Endothelial cell of umbilical vein (primary cell): ENCODE data around the gene PSMA4. TPM values are rescaled to one million over a fixed set of nuclear protein-coding genes. Genes with fewer than 3 reads are reported as not detected.

Source experiments
- BruUV-seq: library from RNA; stranded (reverse); fragments of 400-500 nt; replicated peaks from 2 replicates; lab custom pipeline; 2021; lab: Mats Ljungman, UMichigan
- CTCF ChIA-PET: fragments of 300-600, 350-600 bp; sonication (Branson Sonifier 250); formaldehyde crosslinking; loops from one replicate; lab custom pipeline; 2021; ENCODE audit warnings: antibody characterized with exemption, inconsistent platforms; lab: Charles Lee
- POLR2A ChIA-PET: fragments of 300-600, 350-600 bp; sonication (Branson Sonifier 250); formaldehyde crosslinking; loops from one replicate; lab custom pipeline; 2021; ENCODE audit warnings: antibody characterized with exemption, inconsistent platforms; lab: Charles Lee
- DNase-seq: peaks from one replicate; pipeline ENCODE4 v3.0.0-alpha.2; 2011; ENCODE audit warnings: low read depth, low spot score
- FAIRE-seq: peaks from 2 replicates; lab custom pipeline; 2011; peaks lifted over from hg19 to GRCh38; lab: Jason Lieb, UNC
- H2AFZ ChIP-seq: 2 replicates; pipeline ENCODE4 v1.6.0; 2012; ENCODE audit warnings: low read depth, low read length, control low read depth, inconsistent platforms
- H3K27ac ChIP-seq: 2 replicates; pipeline ENCODE4 v1.5.1; 2011; ENCODE audit warnings: low read depth, mild to moderate bottlenecking, control low read depth, low read length, moderate library complexity; ENCODE audit not compliant: insufficient read depth
- H3K27me3 ChIP-seq, 2 experiments: 2 replicates each; pipeline versions ENCODE4 v1.6.0 to v1.6.1; 2011; ENCODE audit warnings: low read length in 2 of 2, mixed read lengths in 1 of 2; ENCODE audit not compliant: control insufficient read depth in 2 of 2, insufficient read depth in 2 of 2
- H3K36me3 ChIP-seq, 2 experiments: 2 replicates in 1 of 2; 3 replicates in 1 of 2; pipeline ENCODE4 v1.5.1; 2011; ENCODE audit warnings: low read length in 2 of 2, mild to moderate bottlenecking in 1 of 2, moderate library complexity in 1 of 2; ENCODE audit not compliant: control insufficient read depth in 2 of 2, insufficient read depth in 2 of 2; ENCODE audit errors: extremely low read depth in 1 of 2
- H3K4me1 ChIP-seq: 3 replicates; pipeline ENCODE4 v1.5.1; 2011; ENCODE audit warnings: mild to moderate bottlenecking, low read length; ENCODE audit not compliant: control insufficient read depth, insufficient read depth; ENCODE audit errors: extremely low read depth
- H3K4me2 ChIP-seq: 2 replicates; pipeline ENCODE4 v1.6.1; 2011; ENCODE audit warnings: low read length, control low read depth, mixed read lengths; ENCODE audit not compliant: insufficient read depth
- H3K4me3 ChIP-seq, 3 experiments: fragments of 200-600 bp in 1 of 3; sonication (generic), shearing (Covaris generic) in 1 of 3; replicated peaks in 1 of 3; 2 replicates each; pipeline ENCODE4 v1.5.1; 2011 to 2016; ENCODE audit warnings: control low read depth in 3 of 3, low read length in 3 of 3, mild to moderate bottlenecking in 2 of 3, inconsistent platforms in 1 of 3, low read depth in 1 of 3, moderate library complexity in 1 of 3; ENCODE audit not compliant: insufficient read depth in 1 of 3
- H3K79me2 ChIP-seq: 2 replicates; pipeline ENCODE4 v1.6.0; 2012; ENCODE audit warnings: low read length, inconsistent platforms; ENCODE audit not compliant: control insufficient read depth, insufficient read depth
- H3K9ac ChIP-seq: replicated peaks from 2 replicates; pipeline ENCODE3; 2011; ENCODE audit warnings: low read length, control low read depth; ENCODE audit not compliant: insufficient read depth; ENCODE audit errors: extremely low read depth
- H3K9me1 ChIP-seq: replicated peaks from 3 replicates; pipeline ENCODE4 v1.6.0; 2011; ENCODE audit warnings: mild to moderate bottlenecking, low read length; ENCODE audit not compliant: control insufficient read depth, insufficient read depth; ENCODE audit errors: extremely low read depth
- H3K9me3 ChIP-seq: replicated peaks from 2 replicates; pipeline ENCODE4 v1.5.1; 2012; ENCODE audit warnings: low read length, inconsistent platforms; ENCODE audit not compliant: control insufficient read depth, insufficient read depth
- H4K20me1 ChIP-seq: replicated peaks from 2 replicates; pipeline ENCODE3; 2011; ENCODE audit warnings: mild to moderate bottlenecking, low read length; ENCODE audit not compliant: control insufficient read depth, insufficient read depth; ENCODE audit errors: extremely low read depth
- EZH2 ChIP-seq: IDR thresholded peaks from 2 replicates; pipeline ENCODE4 v1.6.1; 2012; ENCODE audit warnings: borderline replicate concordance, low read depth, mild to moderate bottlenecking, moderate library complexity, low read length, inconsistent platforms; ENCODE audit not compliant: severe bottlenecking
- FOS ChIP-seq: IDR thresholded peaks from 2 replicates; pipeline ENCODE4 v1.6.1; 2011; ENCODE audit warnings: mild to moderate bottlenecking, low read length, moderate library complexity, borderline replicate concordance; ENCODE audit not compliant: insufficient read depth
- GATA2 ChIP-seq: IDR thresholded peaks from 2 replicates; pipeline ENCODE4 v1.7.0; 2011; ENCODE audit warnings: low read depth, mild to moderate bottlenecking, moderate library complexity, mixed read lengths, low read length; ENCODE audit not compliant: insufficient read length, insufficient read depth
- JUN ChIP-seq: IDR thresholded peaks from 2 replicates; pipeline ENCODE4 v1.6.1; 2011; ENCODE audit warnings: borderline replicate concordance, low read depth; ENCODE audit not compliant: insufficient read length, insufficient read depth
- MAX ChIP-seq: IDR thresholded peaks from 2 replicates; pipeline ENCODE4 v1.6.1; 2011; ENCODE audit not compliant: insufficient read depth, insufficient read length
- MYC ChIP-seq: IDR thresholded peaks from one replicate; pipeline ENCODE4 v1.6.1; 2011; ENCODE audit warnings: mild to moderate bottlenecking, low read depth, low read length
- POLR2A ChIP-seq: IDR thresholded peaks from 2 replicates; pipeline ENCODE4 v1.6.1; 2012; ENCODE audit warnings: low read depth, mild to moderate bottlenecking, control low read depth, low read length
- POLR2AphosphoS5 ChIP-seq: IDR thresholded peaks from 2 replicates; pipeline ENCODE4 v1.6.1; 2012; ENCODE audit warnings: low read depth, mild to moderate bottlenecking, control low read depth, low read length, moderate library complexity; ENCODE audit not compliant: insufficient read depth
- dilution Hi-C: fragments of 300-500 bp; cut with MboI; formaldehyde crosslinking; loops from one replicate; pipeline ENCODE4 v1.15.0; 2019; ENCODE audit warnings: low sequenced_read_pairs; ENCODE audit not compliant: extremely low pct_ligation_motif_present
- intact Hi-C: fragments of 100-400 bp; cut with micrococcal nuclease; formaldehyde crosslinking; loops from one replicate; pipeline ENCODE4 v1.10.0; 2022
- polyA plus RNA-seq, 4 experiments: library from polyadenylated mRNA; depleted of rRNA in 3 of 4; stranded (reverse) in 3 of 4; unstranded in 1 of 4; fragments of >200 nt; gene quantifications; 2 replicates each; pipeline versions ENCODE4 v1.2.1 to v1.2.3, GENCODE V29; 2011 to 2012; ENCODE audit warnings: missing spikeins in 1 of 4
- total RNA-seq: library from RNA; stranded (reverse); gene quantifications from 2 replicates; pipeline ENCODE4 v1.2.3, GENCODE V29; 2021
- TF ChIP-seq, protein P1 (sequence below), 2 donors: IDR thresholded peaks; 1 replicate in 1 of 2; 2 replicates in 1 of 2; pipeline ENCODE4 v1.5.1; 2011; ENCODE audit warnings: low read length in 2 of 2, mild to moderate bottlenecking in 2 of 2, moderate library complexity in 2 of 2, control low read depth in 1 of 2, inconsistent platforms in 1 of 2, low read depth in 1 of 2; ENCODE audit not compliant: insufficient read depth in 1 of 2; ENCODE audit errors: extremely low read depth in 1 of 2

The PSMA4 gene
- total and polyA plus RNA-seq, 2 donors (not counting 3 experiments of a cell fraction or from before 2014, with no cell fraction given): 250 to 279 TPM

DNA sequence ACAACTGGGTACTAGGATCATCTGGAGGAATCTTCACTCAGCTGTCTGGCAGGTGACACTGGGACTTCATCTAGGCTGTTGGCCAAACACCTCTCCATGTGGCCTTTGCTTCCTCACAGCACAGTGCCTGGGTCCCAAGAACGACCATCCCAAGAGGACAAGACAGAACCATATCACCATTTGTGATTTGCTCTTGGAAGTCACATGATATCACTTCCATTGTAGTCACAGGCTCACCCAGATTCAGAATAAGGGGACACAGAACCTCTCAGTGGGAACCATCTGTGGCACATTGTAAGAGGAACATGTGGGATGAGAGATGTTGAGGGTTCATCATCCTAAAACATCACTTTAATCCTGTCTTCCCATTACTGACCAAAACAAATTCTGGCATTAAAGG is 1.9 kb upstream of the PSMA4 start:
- no peaks in the 10 kb centered on the region for H3K9me1 ChIP-seq
- DNase-seq: no peak
- peaks cover 25% of the 10 kb centered on the region for H3K79me2 ChIP-seq
- CTCF ChIA-PET: no interaction called here
- no peaks in the 10 kb centered on the region for H3K27me3 ChIP-seq
- no peak for FAIRE-seq
- peaks cover 13% of the 10 kb centered on the region for H3K4me1 ChIP-seq
- no peaks in the 10 kb centered on the region for H3K9me3 ChIP-seq
- TF ChIP-seq GATA2 (no peak), JUN (no peak), FOS (no peak), POLR2A (no peak), MYC (no peak), POLR2AphosphoS5 (no peak), EZH2 (no peak), MAX (no peak)
- TF ChIP-seq, protein P1, sequence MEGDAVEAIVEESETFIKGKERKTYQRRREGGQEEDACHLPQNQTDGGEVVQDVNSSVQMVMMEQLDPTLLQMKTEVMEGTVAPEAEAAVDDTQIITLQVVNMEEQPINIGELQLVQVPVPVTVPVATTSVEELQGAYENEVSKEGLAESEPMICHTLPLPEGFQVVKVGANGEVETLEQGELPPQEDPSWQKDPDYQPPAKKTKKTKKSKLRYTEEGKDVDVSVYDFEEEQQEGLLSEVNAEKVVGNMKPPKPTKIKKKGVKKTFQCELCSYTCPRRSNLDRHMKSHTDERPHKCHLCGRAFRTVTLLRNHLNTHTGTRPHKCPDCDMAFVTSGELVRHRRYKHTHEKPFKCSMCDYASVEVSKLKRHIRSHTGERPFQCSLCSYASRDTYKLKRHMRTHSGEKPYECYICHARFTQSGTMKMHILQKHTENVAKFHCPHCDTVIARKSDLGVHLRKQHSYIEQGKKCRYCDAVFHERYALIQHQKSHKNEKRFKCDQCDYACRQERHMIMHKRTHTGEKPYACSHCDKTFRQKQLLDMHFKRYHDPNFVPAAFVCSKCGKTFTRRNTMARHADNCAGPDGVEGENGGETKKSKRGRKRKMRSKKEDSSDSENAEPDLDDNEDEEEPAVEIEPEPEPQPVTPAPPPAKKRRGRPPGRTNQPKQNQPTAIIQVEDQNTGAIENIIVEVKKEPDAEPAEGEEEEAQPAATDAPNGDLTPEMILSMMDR (IDR thresholded peaks at IDR 0.05; ENCODE audit: extremely low read depth in 1 of 2, insufficient read depth in 1 of 2, low read depth in 1 of 2, low read length in 2 of 2): no peak
- H3K36me3 ChIP-seq: peaks cover 2 to 3% of the 10 kb centered on the region in 2 experiments
- dilution Hi-C loops (no loop called here), intact Hi-C loops (no loop called here)
- H3K27ac ChIP-seq: no peak overlapping the region
- H3K4me2 ChIP-seq: no peak overlapping the region
- POLR2A ChIA-PET: no interaction called here
- BruUV-seq: no TSS peak
- no peaks in the 10 kb centered on the region for H4K20me1 ChIP-seq
- no peak overlapping the region for H2AFZ ChIP-seq
- no peak overlapping the region for H3K4me3 ChIP-seq
- H3K9ac ChIP-seq: no peak overlapping the region
